Amniotic stem cell (primary cell): ENCODE data around the gene PHLDA2.

ENCODE experiments used
- DNase-seq: peaks from one replicate; lab custom pipeline; 2025; lab: John Stamatoyannopoulos, UW

PHLDA2 gene

GRCh38 chr11:2929950-2930703 lies 907 bp upstream of the PHLDA2 start:
- DNase-seq: peak; percentile 24

GRCh38 chr11:2929531-2929949 lies 320 bp upstream of the PHLDA2 start:
- DNase-seq: peak; percentile 22

GRCh38 chr11:2927851-2928604 lies 1.2 kb downstream of the PHLDA2 start:
- DNase-seq: no peak

- no peak for DNase-seq
Observed at GRCh38 chr11:2927121-2927800, 2.0 kb downstream of the PHLDA2 start.

GRCh38 chr11:2926611-2927051 lies 2.6 kb downstream of the PHLDA2 start:
- no peak for DNase-seq

- no peak for DNase-seq
Observed at GRCh38 chr11:2924821-2925675, 4.2 kb downstream of the PHLDA2 start.

GRCh38 chr11:2924381-2924780 lies 4.8 kb downstream of the PHLDA2 start:
- DNase-seq: no peak

- no peak for DNase-seq
Observed at GRCh38 chr11:2923446-2924375, 5.5 kb downstream of the PHLDA2 start.

GRCh38 chr11:2922655-2923054 lies 6.6 kb downstream of the PHLDA2 start:
- DNase-seq: no peak

GRCh38 chr11:2921742-2922493 lies 7.3 kb downstream of the PHLDA2 start:
- DNase-seq: no peak

GRCh38 chr11:2921261-2921660 lies 8.0 kb downstream of the PHLDA2 start:
- no peak for DNase-seq

- DNase-seq: no peak
Observed at GRCh38 chr11:2920343-2920742, 8.9 kb downstream of the PHLDA2 start.

- no peak for DNase-seq
Observed at GRCh38 chr11:2919837-2920236, 9.4 kb downstream of the PHLDA2 start.

- no peak for DNase-seq
Observed at GRCh38 chr11:2919188-2919587, 10.0 kb downstream of the PHLDA2 start.

- DNase-seq: no peak
Observed at GRCh38 chr11:2917842-2918490, 11.3 kb downstream of the PHLDA2 start.

- DNase-seq: no peak
Observed at GRCh38 chr11:2916892-2917645, 12.2 kb downstream of the PHLDA2 start.

GRCh38 chr11:2916114-2916891 lies 12.9 kb downstream of the PHLDA2 start:
- no peak for DNase-seq

GRCh38 chr11:2915473-2915872 lies 13.7 kb downstream of the PHLDA2 start:
- no peak for DNase-seq
